ENCODE measurements around the gene MEIOSIN.

The MEIOSIN gene

DNA sequence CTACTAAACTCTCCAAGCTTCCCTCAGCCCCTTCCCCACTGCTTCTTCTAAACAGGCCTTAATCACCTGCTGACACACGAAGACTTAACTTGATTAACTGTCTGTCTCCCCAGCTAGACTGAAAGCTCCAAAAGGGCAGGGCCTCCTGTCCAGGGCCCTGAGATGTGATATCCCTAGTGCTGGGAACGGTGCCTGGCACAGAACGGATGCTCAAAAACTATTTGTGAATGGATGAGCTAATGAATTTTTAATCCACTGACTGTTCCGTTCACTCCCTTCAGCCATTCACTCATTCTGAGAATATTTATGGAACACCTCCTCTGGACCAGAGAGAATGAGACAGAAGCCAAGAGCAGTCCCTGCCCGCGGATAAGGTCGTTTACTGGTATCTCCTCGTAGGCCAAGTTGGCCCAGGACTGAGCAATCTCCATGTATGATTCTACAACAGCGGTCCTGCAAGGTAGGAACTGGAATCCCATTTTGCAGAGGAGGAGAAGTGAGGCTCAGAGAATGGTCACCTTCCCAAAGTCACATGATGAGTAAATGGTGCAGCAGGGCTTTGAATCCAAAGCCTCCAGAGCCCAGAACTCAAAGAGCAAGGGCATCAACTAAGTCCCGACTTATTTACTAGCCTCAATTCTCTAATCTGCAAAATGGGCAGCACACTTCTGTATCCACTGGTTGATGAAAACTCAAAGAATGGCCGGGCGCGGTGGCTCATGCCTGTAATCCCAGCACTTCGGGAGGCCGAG, 56.0 kb downstream of the MEIOSIN start:
- Mint-ChIP-seq H3K27me3 (ENCODE audit: low read depth, poor library complexity) (peaks cover 9% of the 10 kb centered on the region), H3K4me3 (no peak overlapping the region), H3K36me3 (ENCODE audit: low read depth) (peaks cover 38% of the 10 kb centered on the region), H3K9me3 (no peaks in the 10 kb centered on the region), H3K27ac (peak overlapping the region; percentile 58), H3K4me1 (peaks cover 35% of the 10 kb centered on the region)
- no peak for DNase-seq
- TF ChIP-seq, protein P1, sequence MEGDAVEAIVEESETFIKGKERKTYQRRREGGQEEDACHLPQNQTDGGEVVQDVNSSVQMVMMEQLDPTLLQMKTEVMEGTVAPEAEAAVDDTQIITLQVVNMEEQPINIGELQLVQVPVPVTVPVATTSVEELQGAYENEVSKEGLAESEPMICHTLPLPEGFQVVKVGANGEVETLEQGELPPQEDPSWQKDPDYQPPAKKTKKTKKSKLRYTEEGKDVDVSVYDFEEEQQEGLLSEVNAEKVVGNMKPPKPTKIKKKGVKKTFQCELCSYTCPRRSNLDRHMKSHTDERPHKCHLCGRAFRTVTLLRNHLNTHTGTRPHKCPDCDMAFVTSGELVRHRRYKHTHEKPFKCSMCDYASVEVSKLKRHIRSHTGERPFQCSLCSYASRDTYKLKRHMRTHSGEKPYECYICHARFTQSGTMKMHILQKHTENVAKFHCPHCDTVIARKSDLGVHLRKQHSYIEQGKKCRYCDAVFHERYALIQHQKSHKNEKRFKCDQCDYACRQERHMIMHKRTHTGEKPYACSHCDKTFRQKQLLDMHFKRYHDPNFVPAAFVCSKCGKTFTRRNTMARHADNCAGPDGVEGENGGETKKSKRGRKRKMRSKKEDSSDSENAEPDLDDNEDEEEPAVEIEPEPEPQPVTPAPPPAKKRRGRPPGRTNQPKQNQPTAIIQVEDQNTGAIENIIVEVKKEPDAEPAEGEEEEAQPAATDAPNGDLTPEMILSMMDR (IDR thresholded peaks at IDR 0.05) = no peak

DNA sequence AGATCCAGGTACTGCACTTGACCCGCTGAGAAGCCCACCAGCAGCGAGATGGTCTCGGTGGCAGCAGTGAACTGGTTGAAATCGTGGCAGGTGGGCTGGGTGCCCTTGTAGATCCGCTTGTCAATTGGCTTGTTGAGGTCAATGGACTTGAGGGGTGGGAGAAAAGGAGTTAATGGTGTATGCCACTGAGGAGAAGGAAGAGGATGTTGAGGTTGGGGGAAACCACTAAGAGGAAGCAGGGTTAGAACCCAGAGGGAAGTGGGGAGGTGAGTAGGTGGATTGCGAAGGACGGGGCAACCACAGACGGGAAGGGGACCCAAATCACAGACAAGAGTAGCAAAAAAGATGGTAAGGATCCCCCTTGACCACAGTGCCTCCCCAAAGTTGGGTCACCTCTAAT, 57.7 kb downstream of the MEIOSIN start:
- DNase-seq = no peak
- H3K27ac Mint-ChIP-seq = no peak overlapping the region
- H3K9me3 Mint-ChIP-seq = no peaks in the 10 kb centered on the region
- H3K27me3 Mint-ChIP-seq (ENCODE audit: low read depth, poor library complexity) = peaks cover 9% of the 10 kb centered on the region
- H3K36me3 Mint-ChIP-seq (ENCODE audit: low read depth) = peaks cover 38% of the 10 kb centered on the region
- TF ChIP-seq, protein P1 (IDR thresholded peaks at IDR 0.05) = no peak
- H3K4me1 Mint-ChIP-seq = peaks cover 36% of the 10 kb centered on the region
- H3K4me3 Mint-ChIP-seq = peak overlapping the region; percentile 98

DNA sequence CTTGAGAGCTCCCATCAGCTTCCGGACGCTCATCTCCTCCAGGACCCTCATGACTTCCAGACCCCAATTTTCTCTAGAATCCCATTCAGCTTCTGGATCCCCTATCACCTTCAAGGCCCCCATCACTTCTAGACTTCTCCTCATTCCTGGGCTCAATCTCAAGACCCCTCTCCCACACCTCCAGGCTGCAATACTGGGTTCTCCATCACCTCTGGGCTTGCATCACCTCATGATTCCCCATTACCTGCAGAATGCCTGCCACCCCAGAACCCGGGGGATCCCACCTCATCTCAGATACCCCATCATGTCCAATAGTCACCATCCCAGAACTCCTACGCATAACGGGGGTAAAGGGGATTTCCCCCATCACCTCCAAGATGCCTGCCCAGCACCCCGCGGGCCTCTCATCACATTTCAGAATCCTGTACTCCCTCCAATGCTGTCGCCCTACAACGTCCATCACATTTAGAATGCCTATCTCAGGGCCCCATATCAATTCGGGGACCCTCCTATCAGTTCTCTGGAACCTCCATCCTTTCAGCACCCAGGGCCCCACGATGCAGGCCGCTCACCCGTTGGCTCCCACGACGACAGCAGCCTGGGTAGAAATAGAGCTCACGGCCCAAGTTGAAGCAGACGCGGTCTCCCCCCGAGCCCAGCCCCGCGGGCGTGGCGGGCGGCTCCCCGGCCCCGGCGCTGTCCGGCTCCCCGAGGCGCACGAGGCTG, 58.7 kb downstream of the MEIOSIN start:
- peak overlapping the region; percentile 50 for H3K27ac Mint-ChIP-seq

DNA sequence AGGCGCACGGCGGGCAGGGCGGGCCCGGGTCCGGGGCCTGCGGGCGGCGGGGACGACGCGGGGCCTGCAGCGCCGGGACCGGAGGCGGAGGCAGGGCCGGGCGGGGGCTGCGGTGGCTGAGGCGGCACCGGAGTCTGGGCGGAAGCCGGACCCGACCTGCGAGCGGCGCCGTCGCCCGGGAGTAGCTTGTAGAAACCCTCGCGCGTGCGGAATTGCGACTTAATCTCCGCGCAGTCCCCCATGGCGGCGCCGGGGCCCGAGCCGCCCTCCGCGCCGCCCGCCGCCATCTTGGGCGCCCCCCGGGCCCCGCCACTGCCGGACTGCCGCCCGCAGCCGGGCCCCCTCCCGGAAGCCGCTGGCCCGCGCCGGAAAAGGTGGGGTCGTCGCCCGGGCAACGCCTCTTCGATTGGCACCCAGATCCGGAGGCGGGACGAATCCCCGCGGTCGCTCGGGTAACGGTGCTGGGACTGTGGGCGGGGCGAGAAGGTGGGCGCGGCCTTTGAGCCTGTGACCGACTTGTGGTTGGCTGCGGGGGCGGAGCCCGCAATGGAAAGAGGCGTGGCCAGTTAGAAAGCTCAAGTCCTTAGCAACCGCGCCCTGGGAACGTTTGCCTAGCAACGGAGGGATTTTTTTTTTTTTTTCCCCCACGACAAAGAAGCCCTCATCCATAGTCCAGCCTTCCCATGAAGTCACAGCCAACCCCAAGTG, 59.4 kb downstream of the MEIOSIN start, which contains the start of gene DMWD:
Gene DMWD, minus strand, starts transcription at position 376 of the 708 bp plus-strand sequence. Its CDS starts 89 bp downstream, at position 287.
- peak; percentile 100 for DNase-seq
- Mint-ChIP-seq H3K9me3 (no peaks in the 10 kb centered on the region), H3K27me3 (ENCODE audit: low read depth, poor library complexity) (peaks cover 9% of the 10 kb centered on the region), H3K4me3 (peak within 1 kb of the TSS; percentile 98), H3K36me3 (ENCODE audit: low read depth) (peaks cover 32% of the 10 kb centered on the region), H3K4me1 (peaks cover 36% of the 10 kb centered on the region), H3K27ac (peak within 1 kb of the TSS; percentile 97)
- TF ChIP-seq, protein P1 (IDR thresholded peaks at IDR 0.05) = no peak

More for the DNA sequence above, 58.7 kb downstream of the MEIOSIN start:
- TF ChIP-seq, protein P1 (IDR thresholded peaks at IDR 0.05) = no peak
- Mint-ChIP-seq H3K9me3 (no peaks in the 10 kb centered on the region), H3K36me3 (ENCODE audit: low read depth) (peaks cover 38% of the 10 kb centered on the region), H3K27me3 (ENCODE audit: low read depth, poor library complexity) (peaks cover 9% of the 10 kb centered on the region), H3K4me3 (peak overlapping the region; percentile 98), H3K4me1 (peaks cover 36% of the 10 kb centered on the region)
- DNase-seq = no peak

DNA sequence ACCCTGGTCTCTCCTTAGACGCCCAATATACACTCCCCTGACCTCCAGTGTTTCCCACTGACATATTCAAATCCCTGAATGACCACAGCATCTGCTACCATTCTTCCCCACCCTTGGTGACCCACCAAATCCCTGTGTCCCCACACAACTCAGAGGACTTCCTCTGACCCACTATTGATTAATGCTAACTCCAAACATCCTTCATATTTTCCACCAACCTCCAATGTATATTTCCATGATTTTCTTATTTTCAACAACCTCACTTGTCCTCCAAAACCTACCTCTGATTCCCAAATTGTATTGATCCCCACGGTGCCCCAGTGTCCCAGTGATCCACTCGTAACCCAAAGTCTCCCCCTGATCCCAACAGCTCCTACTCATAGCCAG, 59.9 kb downstream of the MEIOSIN start:
- Mint-ChIP-seq H3K27ac (peak overlapping the region; percentile 97), H3K4me1 (peaks cover 36% of the 10 kb centered on the region), H3K9me3 (no peaks in the 10 kb centered on the region), H3K36me3 (ENCODE audit: low read depth) (peaks cover 27% of the 10 kb centered on the region), H3K27me3 (ENCODE audit: low read depth, poor library complexity) (peaks cover 12% of the 10 kb centered on the region), H3K4me3 (peak overlapping the region; percentile 77)
- no peak for DNase-seq
- TF ChIP-seq, protein P1 (IDR thresholded peaks at IDR 0.05) = no peak

Data from nephron progenitor cell (in vitro differentiated cells).